Transverse colon (tissue), 4 donors: ENCODE data around the gene STH. TPM values are rescaled to one million over a fixed set of nuclear protein-coding genes. Genes with fewer than 3 reads are reported as not detected.

ENCODE experiments used
- DNase-seq: peaks from one replicate; pipeline ENCODE4 v3.0.0-alpha.2; 2019
- H3K27ac ChIP-seq, 4 donors: fragments of 200-600 bp; sonication (generic); 2 replicates each; pipeline ENCODE4 v1.5.1; 2016 to 2018; ENCODE audit warnings: inconsistent platforms in 4 of 4
- H3K27me3 ChIP-seq: fragments of 200-600 bp; sonication (generic); 2 replicates; pipeline ENCODE4 v1.5.1; 2017; ENCODE audit warnings: inconsistent platforms
- H3K36me3 ChIP-seq, 4 donors: fragments of 200-600 bp; sonication (generic); 2 replicates each; pipeline ENCODE4 v1.5.1; 2017 to 2019; ENCODE audit warnings: inconsistent platforms in 4 of 4
- H3K4me1 ChIP-seq, 4 donors: fragments of 200-600 bp; sonication (generic); 2 replicates each; pipeline ENCODE4 v1.5.1; 2017 to 2020; ENCODE audit warnings: inconsistent platforms in 4 of 4
- H3K4me3 ChIP-seq, 4 donors: fragments of 200-600 bp; sonication (generic); 1 replicate in 1 of 4; 2 replicates in 3 of 4; pipeline versions ENCODE4 v1.5.1 to v1.6.1; 2017 to 2019; ENCODE audit warnings: inconsistent platforms in 4 of 4
- H3K9me3 ChIP-seq, 2 donors: fragments of 200-600 bp; sonication (generic); 2 replicates each; pipeline ENCODE4 v1.5.1; 2017 to 2019; ENCODE audit warnings: inconsistent platforms in 2 of 2
- EP300 ChIP-seq: sonication (generic); formaldehyde crosslinking; IDR thresholded peaks from one replicate; pipeline ENCODE4 v1.6.1; 2017; ENCODE audit warnings: antibody characterized with exemption, low read depth
- POLR2A ChIP-seq: fragments of 450-650 bp; IDR thresholded peaks from one replicate; pipeline ENCODE4 v1.6.1; 2016; ENCODE audit warnings: antibody characterized with exemption, mild to moderate bottlenecking, moderate library complexity
- POLR2AphosphoS5 ChIP-seq, 3 donors: sonication (generic); formaldehyde crosslinking; IDR thresholded peaks; one replicate each; pipeline ENCODE4 v1.6.1; 2016; ENCODE audit warnings: antibody characterized with exemption in 3 of 3
- WGBS, 2 donors: methylation state at CpG; one replicate each; pipeline ENCODE4 v1.1.5; 2018; ENCODE audit warnings: low coverage in 1 of 2; 5-methylcytosine and 5-hydroxymethylcytosine counted together
- in situ Hi-C, 4 donors: fragments of 200-750 bp; cut with MboI; loops; one replicate each; pipeline versions ENCODE4 v1.15.0 to v1.15.1; 2017; ENCODE audit warnings: low sequenced_read_pairs in 3 of 4, low pct_ligation_motif_present in 1 of 4, low pct_unique_long_range_greater_than_20kb in 1 of 4
- intact Hi-C: fragments of 100-400 bp; cut with DNase I; formaldehyde crosslinking; loops from one replicate; pipeline ENCODE4 v1.15.1; 2023; ENCODE audit warnings: low total_unique reads
- total RNA-seq, 4 donors: library from RNA; depleted of rRNA; stranded (reverse); fragments of >200 nt; gene quantifications; one replicate each; pipeline ENCODE4 v1.1.0, GENCODE V29; 2016
- TF ChIP-seq, protein P1 (sequence below), 5 experiments: fragments of 200-600 bp in 3 of 5; fragments of 450-650 bp in 2 of 5; sonication (generic) in 3 of 5; IDR thresholded peaks; 1 replicate in 2 of 5; 2 replicates in 3 of 5; pipeline ENCODE4 v1.5.1; 2016 to 2017; ENCODE audit warnings: antibody characterized with exemption in 5 of 5, inconsistent platforms in 3 of 5, mild to moderate bottlenecking in 2 of 5, moderate library complexity in 1 of 5

The STH gene, protein sequence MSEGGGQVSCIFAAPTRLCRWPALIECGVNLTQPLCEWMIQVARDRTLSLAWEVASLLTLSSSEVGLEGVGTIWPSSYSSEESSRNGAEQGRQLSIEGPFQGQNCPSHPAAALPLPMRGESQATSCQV
- total RNA-seq = not detected

DNA sequence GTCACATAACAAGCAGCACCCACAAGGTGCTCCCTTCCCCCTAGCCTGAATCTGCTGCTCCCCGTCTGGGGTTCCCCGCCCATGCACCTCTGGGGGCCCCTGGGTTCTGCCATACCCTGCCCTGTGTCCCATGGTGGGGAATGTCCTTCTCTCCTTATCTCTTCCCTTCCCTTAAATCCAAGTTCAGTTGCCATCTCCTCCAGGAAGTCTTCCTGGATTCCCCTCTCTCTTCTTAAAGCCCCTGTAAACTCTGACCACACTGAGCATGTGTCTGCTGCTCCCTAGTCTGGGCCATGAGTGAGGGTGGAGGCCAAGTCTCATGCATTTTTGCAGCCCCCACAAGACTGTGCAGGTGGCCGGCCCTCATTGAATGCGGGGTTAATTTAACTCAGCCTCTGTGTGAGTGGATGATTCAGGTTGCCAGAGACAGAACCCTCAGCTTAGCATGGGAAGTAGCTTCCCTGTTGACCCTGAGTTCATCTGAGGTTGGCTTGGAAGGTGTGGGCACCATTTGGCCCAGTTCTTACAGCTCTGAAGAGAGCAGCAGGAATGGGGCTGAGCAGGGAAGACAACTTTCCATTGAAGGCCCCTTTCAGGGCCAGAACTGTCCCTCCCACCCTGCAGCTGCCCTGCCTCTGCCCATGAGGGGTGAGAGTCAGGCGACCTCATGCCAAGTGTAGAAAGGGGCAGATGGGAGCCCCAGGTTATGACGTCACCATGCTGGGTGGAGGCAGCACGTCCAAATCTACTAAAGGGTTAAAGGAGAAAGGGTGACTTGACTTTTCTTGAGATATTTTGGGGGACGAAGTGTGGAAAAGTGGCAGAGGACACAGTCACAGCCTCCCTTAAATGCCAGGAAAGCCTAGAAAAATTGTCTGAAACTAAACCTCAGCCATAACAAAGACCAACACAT lies at the start of gene STH:
Gene STH, plus strand, starts transcription at position 264 of the 913 bp plus-strand sequence. Its CDS starts 30 bp downstream, at position 294.
- in situ Hi-C loops = no loop called here
- intact Hi-C loops = no loop called here

DNA sequence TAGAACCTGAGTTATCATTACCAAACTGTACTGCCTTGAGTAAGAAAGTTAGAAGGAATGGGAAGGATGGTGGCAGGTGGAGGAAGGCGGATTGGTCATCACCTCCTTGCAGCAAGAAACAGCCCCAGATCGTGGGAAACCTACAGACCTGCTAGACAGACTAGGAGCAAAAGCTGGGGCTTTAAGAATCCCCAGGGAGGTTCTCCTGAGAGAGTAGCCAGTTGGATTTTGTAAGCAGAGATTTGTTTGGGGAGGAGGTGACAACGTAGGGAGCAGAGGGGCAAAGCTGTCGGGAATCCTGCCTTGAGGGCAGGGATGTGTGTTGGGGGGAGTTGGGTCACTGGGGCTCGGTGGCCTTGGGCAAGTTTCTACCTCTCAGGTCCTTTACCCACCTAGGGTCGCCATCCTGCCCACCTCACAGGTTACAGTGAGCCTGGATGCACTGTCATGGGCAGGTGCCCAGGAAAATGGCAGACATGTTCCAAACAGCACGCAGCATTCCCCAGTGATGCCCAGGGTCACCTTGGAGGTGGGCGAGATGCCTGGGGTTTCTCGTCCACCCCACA lies 49.2 kb upstream of the STH start:
- in situ Hi-C loops (no loop called here), intact Hi-C loops (no loop called here)
- H3K9me3 ChIP-seq = no peaks in the 10 kb centered on the region
- 50 to 75% methylated on average over 2 to 9 of the region's 9 CpGs for WGBS, 2 donors
- H3K27ac ChIP-seq = no peak overlapping the region
- H3K4me1 ChIP-seq = peaks cover 4 to 14% (median 6%) of the 10 kb centered on the region in 4 donors
- no peak for DNase-seq
- no peaks in the 10 kb centered on the region for H3K36me3 ChIP-seq
- TF ChIP-seq POLR2AphosphoS5 (IDR thresholded peaks at IDR 0.05) (no peak), EP300 (no peak), POLR2A (no peak)
- TF ChIP-seq, protein P1, sequence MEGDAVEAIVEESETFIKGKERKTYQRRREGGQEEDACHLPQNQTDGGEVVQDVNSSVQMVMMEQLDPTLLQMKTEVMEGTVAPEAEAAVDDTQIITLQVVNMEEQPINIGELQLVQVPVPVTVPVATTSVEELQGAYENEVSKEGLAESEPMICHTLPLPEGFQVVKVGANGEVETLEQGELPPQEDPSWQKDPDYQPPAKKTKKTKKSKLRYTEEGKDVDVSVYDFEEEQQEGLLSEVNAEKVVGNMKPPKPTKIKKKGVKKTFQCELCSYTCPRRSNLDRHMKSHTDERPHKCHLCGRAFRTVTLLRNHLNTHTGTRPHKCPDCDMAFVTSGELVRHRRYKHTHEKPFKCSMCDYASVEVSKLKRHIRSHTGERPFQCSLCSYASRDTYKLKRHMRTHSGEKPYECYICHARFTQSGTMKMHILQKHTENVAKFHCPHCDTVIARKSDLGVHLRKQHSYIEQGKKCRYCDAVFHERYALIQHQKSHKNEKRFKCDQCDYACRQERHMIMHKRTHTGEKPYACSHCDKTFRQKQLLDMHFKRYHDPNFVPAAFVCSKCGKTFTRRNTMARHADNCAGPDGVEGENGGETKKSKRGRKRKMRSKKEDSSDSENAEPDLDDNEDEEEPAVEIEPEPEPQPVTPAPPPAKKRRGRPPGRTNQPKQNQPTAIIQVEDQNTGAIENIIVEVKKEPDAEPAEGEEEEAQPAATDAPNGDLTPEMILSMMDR (IDR thresholded peaks at IDR 0.05) = no peak
- H3K27me3 ChIP-seq = peaks cover 39% of the 10 kb centered on the region
- no peak overlapping the region for H3K4me3 ChIP-seq

More for the DNA sequence above, at the start of gene STH:
- DNase-seq = no peak
- 78 to 79% methylated on average over 2 to 8 of the region's 8 CpGs for WGBS, 2 donors
- Histone ChIP-seq H3K4me3 (no peak within 1 kb of the TSS), H3K36me3 (no peaks in the 10 kb centered on the region), H3K27ac (no peak within 1 kb of the TSS), H3K4me1 (peaks cover 0 to 17% (median 15%) of the 10 kb centered on the region in 4 donors), H3K27me3 (no peaks in the 10 kb centered on the region), H3K9me3 (no peaks in the 10 kb centered on the region)
- TF ChIP-seq, protein P1 (IDR thresholded peaks at IDR 0.05) = no peak
- TF ChIP-seq POLR2A (no peak), EP300 (no peak), POLR2AphosphoS5 (IDR thresholded peaks at IDR 0.05) (no peak)

DNA sequence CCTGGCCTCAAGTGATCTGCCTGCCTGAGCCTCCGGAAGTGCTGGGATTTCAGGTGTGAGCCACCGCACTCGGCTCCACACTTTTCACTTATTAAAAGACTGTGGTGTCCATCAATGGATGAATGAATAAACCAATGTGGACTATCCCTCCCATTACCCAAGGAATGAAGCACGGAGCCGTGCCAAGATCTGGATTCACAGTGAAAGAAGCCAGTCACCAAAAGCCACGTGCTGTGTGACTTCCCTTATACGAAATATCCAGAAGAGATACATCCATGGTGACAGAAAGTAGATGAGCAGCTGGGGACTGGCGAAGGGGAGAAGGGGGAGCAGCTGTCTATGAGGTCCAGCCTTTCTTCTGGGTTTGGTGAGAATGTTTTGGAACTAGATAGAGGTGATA lies 48.2 kb upstream of the STH start:
- Histone ChIP-seq H3K27me3 (peaks cover 39% of the 10 kb centered on the region), H3K4me3 (no peak overlapping the region), H3K9me3 (no peaks in the 10 kb centered on the region), H3K36me3 (no peaks in the 10 kb centered on the region), H3K27ac (no peak overlapping the region), H3K4me1 (peaks cover 4 to 14% (median 6%) of the 10 kb centered on the region in 4 donors)
- WGBS, 2 donors = 83 to 88% methylated on average over 1 to 8 of the region's 8 CpGs
- DNase-seq = no peak
- TF ChIP-seq, protein P1 (IDR thresholded peaks at IDR 0.05) = no peak
- TF ChIP-seq POLR2AphosphoS5 (IDR thresholded peaks at IDR 0.05) = no peak
- TF ChIP-seq EP300 = no peak
- TF ChIP-seq POLR2A = no peak
- intact Hi-C loops (no loop called here), in situ Hi-C loops (no loop called here)

DNA sequence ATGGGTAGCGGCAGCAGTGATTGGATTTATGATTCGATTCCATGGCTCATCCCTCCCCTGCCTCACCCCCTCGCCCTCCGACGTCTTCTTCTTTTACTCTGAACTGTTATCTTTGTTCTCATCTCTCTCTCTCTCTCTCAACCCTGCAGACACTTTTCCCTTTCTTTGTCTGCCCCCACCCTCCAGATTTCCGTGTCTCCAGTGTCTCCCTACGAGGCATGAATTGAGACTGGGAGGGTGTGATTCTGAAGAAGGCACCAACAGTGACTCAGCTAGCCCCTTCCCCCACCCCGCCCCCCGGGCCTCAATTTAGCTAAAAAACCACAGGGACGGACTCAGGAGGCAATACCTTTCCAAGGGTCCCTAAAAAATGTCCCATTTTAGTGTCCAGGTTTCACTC lies 47.6 kb upstream of the STH start:
- Histone ChIP-seq H3K9me3 (no peaks in the 10 kb centered on the region), H3K4me3 (no peak overlapping the region), H3K27me3 (peaks cover 39% of the 10 kb centered on the region), H3K36me3 (no peaks in the 10 kb centered on the region), H3K27ac (no peak overlapping the region), H3K4me1 (peaks cover 4 to 14% (median 6%) of the 10 kb centered on the region in 4 donors)
- in situ Hi-C loops (no loop called here), intact Hi-C loops (no loop called here)
- DNase-seq = no peak
- TF ChIP-seq POLR2A (no peak), EP300 (no peak), POLR2AphosphoS5 (IDR thresholded peaks at IDR 0.05) (no peak)
- TF ChIP-seq, protein P1 (IDR thresholded peaks at IDR 0.05) = no peak
- 60 to 76% methylated on average over 5 to 10 of the region's 10 CpGs for WGBS, 2 donors
